ENCODE data around the gene ATG10.

DNA sequence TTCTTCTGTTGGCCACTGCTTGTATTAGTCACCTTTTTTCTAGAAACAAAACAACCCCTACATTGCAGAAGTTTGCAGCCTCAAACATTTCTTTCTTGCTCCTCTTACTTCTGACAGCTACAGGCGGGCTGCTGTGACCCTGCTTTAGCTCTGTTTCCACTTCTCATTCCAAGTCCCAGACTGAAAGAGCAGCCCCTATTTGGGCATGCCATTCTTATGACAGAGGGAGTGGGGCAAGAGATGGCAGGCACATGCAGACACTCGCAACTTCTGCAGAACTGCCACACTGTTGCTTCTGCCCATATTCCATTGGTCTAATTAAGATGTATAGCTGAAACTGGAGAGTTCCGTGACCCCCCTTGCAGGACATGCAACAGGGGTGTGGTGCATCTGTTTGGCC lies 325.9 kb downstream of the ATG10 start:
- TF ChIP-seq SMC3 (IDR thresholded peaks at IDR 0.05; ENCODE audit: low read length) (no peak), EZH2 (conservative IDR thresholded peaks at IDR 0.05; ENCODE audit: low read depth, low read length) (no peak), RBM22 (optimal IDR thresholded peaks at IDR 0.05; ENCODE audit: low read length) (no peak), ZNF263 (CRISPR knock-in tag; IDR thresholded peaks at IDR 0.05) (no peak), HDAC2 (CRISPR knock-in tag; IDR thresholded peaks at IDR 0.05) (no peak)
- TF ChIP-seq, protein P1, sequence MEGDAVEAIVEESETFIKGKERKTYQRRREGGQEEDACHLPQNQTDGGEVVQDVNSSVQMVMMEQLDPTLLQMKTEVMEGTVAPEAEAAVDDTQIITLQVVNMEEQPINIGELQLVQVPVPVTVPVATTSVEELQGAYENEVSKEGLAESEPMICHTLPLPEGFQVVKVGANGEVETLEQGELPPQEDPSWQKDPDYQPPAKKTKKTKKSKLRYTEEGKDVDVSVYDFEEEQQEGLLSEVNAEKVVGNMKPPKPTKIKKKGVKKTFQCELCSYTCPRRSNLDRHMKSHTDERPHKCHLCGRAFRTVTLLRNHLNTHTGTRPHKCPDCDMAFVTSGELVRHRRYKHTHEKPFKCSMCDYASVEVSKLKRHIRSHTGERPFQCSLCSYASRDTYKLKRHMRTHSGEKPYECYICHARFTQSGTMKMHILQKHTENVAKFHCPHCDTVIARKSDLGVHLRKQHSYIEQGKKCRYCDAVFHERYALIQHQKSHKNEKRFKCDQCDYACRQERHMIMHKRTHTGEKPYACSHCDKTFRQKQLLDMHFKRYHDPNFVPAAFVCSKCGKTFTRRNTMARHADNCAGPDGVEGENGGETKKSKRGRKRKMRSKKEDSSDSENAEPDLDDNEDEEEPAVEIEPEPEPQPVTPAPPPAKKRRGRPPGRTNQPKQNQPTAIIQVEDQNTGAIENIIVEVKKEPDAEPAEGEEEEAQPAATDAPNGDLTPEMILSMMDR (CRISPR knock-in tag; IDR thresholded peaks at IDR 0.05): no peak
- TF ChIP-seq, protein P2, sequence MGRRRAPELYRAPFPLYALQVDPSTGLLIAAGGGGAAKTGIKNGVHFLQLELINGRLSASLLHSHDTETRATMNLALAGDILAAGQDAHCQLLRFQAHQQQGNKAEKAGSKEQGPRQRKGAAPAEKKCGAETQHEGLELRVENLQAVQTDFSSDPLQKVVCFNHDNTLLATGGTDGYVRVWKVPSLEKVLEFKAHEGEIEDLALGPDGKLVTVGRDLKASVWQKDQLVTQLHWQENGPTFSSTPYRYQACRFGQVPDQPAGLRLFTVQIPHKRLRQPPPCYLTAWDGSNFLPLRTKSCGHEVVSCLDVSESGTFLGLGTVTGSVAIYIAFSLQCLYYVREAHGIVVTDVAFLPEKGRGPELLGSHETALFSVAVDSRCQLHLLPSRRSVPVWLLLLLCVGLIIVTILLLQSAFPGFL (CRISPR knock-in tag; IDR thresholded peaks at IDR 0.05): no peak
